ENCODE data around the gene ZBTB46.

The ZBTB46 gene

GRCh38 chr20:63785691-63786131 is 45.4 kb downstream of the ZBTB46 start:
- no peak for DNase-seq (ENCODE audit: extremely low read depth, low read depth)
- TF ChIP-seq CTCF (IDR thresholded peaks at IDR 0.05; ENCODE audit: low read depth, low read length) = no peak

DNA sequence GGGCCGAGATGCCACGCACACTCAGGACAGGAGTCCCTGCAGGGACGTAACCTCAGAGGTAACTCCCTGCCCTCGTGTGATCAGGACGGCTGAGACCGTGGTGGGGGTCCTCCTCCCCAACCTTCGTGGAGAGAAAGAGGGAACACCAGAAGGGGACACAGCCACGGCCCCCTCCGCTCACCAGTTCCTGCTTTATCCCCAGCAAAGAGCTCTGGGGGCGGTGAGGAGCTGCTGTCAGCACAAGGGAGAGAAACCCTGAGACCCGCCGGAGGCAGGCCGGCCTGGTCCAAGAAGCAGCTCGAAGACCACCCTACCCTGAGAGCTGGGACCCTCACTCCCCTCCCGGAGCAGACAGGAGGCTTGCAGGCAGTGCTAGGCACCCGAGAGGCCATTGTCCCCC is 47.1 kb downstream of the ZBTB46 start:
- no peak for TF ChIP-seq CTCF (IDR thresholded peaks at IDR 0.05; ENCODE audit: low read depth, low read length)
- no peak for DNase-seq (ENCODE audit: extremely low read depth, low read depth)

DNA sequence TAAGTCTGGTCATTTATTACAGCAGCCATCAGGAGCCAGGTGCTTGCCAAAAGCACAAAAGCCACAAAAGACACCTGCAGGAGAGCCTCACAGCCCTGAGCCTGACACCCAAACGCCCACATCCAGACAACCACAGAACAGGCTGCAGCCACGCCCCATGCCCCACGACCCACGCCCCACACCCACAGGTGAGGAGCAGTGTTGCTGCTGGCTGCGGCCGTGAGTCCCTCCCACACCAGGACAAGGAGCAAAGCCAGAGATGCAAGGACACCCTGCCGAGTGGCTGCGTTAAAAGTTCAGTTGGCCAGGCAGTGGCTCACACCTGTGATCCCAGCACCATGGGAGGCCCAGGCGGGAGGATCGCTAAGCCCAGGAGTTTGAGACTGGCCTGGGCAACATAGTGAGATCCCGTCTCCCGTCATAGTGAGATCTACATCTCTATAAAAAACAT is 48.5 kb downstream of the ZBTB46 start:
- TF ChIP-seq CTCF (IDR thresholded peaks at IDR 0.05; ENCODE audit: low read depth, low read length) = no peak
- DNase-seq (ENCODE audit: extremely low read depth, low read depth) = no peak

DNA sequence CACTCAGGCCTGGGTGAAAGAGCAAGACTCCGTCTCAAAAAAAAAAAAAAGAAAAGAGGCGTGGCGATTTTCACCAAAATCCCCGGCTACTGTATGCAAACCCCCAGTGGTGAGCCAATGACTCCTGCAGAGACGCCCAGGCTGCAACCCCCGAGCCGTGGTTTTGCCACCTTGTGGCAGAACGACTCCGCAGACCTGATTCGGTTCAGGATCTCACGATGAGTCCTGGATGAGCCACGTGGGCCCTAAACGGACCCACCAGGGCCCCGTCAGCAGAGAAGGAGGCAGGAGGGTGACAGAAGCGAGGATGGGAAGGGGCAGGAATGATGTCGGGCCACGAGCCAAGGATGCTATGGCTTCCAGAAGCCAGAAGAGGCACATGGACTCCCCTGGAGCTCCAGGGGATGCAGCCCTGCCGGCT is 49.0 kb downstream of the ZBTB46 start:
- no peak for TF ChIP-seq CTCF (IDR thresholded peaks at IDR 0.05; ENCODE audit: low read depth, low read length)
- DNase-seq (ENCODE audit: extremely low read depth, low read depth) = no peak

GRCh38 chr20:63781181-63781580 is 49.9 kb downstream of the ZBTB46 start:
- DNase-seq (ENCODE audit: extremely low read depth, low read depth) = no peak

DNA sequence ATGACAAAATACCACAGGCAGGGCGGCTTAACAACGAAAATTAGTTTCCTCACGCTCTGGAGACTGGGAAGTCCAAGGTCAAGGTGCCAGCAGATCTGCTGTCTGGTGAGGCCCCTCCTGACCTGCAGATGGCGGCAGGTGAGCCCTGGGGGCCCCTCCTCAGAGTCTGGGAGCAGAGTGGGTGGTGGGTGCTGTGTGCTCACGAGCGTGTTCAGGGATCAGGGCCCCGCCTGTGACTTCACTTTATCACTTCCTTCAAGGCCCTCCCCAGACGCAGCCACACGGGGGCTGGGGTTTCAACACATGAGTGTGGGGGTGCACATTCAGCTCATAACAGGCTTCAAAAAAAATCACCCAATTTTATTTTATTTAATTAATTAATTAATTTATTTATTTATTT is 52.2 kb downstream of the ZBTB46 start:
- DNase-seq (ENCODE audit: extremely low read depth, low read depth) = no peak

More at GRCh38 chr20:63781181-63781580, 49.9 kb downstream of the ZBTB46 start:
- TF ChIP-seq CTCF (IDR thresholded peaks at IDR 0.05; ENCODE audit: low read depth, low read length) = no peak

More for the DNA sequence above, 52.2 kb downstream of the ZBTB46 start:
- TF ChIP-seq CTCF (IDR thresholded peaks at IDR 0.05; ENCODE audit: low read depth, low read length) = no peak

All from AG09319 (cell line).